ENCODE data around the gene KPNA3.

GRCh38 chr13:49740870-49741269, 51.6 kb downstream of the KPNA3 start:
- TF ChIP-seq POLR2A (IDR thresholded peaks at IDR 0.05; ENCODE audit: low read length) (no peak), GATA1 (IDR thresholded peaks at IDR 0.05; ENCODE audit: low read depth, low read length) (no peak)

Measured in erythroblast (primary cell).